ENCODE results near the gene UGT1A9. TPM values are rescaled to one million over a fixed set of nuclear protein-coding genes. Genes with fewer than 3 reads are reported as not detected.

UGT1A9 gene
- polyA plus RNA-seq, 1 donor (not counting 4 experiments of a cell fraction or from before 2014, with no cell fraction given), result not detected

- dilution Hi-C loops (cut with MboI; ENCODE audit: extremely low pct_ligation_motif_present, low sequenced_read_pairs), result no loop called here
- H3K9me3 ChIP-seq (ENCODE audit: control insufficient read depth, low read depth, low read length), result no peaks in the 10 kb centered on the region
- no peak for FAIRE-seq
- H3K4me3 ChIP-seq (ENCODE audit: control insufficient read depth in 2 of 3, extremely low read depth in 1 of 3, insufficient read depth in 2 of 3, low read depth in 1 of 3, low read length in 3 of 3), result no peak within 1 kb of the TSS
- no peaks in the 10 kb centered on the region for H3K27me3 ChIP-seq (ENCODE audit: control insufficient read depth, extremely low read depth, insufficient read depth, low read length)
- no peaks in the 10 kb centered on the region for H3K9me1 ChIP-seq (ENCODE audit: control insufficient read depth, extremely low read depth, insufficient read depth, low read length)
- DNase-seq (ENCODE audit: low read depth, low spot score), result no peak
- H3K4me1 ChIP-seq (ENCODE audit: control insufficient read depth, extremely low read depth, insufficient read depth, low read length), result peaks cover 14% of the 10 kb centered on the region
- H4K20me1 ChIP-seq (ENCODE audit: control insufficient read depth, extremely low read depth, insufficient read depth, low read length), result no peaks in the 10 kb centered on the region
- no peak within 1 kb of the TSS for H3K9ac ChIP-seq (ENCODE audit: control insufficient read depth, extremely low read depth, insufficient read depth, low read length)
- H3K4me2 ChIP-seq (ENCODE audit: control insufficient read depth, extremely low read depth, insufficient read depth, low read depth, low read length), result no peak within 1 kb of the TSS
- H3K36me3 ChIP-seq (ENCODE audit: control insufficient read depth in 2 of 2, extremely low read depth in 1 of 2, insufficient read depth in 2 of 2, low read length in 2 of 2), result peaks cover 3 to 13% of the 10 kb centered on the region in 2 experiments
- no peak for TF ChIP-seq CTCF (optimal IDR thresholded peaks at IDR 0.05 in 1 of 3, IDR thresholded peaks at IDR 0.05 in 1 of 3, conservative IDR thresholded peaks at IDR 0.05 in 1 of 3; ENCODE audit: extremely low read depth in 1 of 3, insufficient read depth in 2 of 3, low read length in 3 of 3)
- no peak for TF ChIP-seq EZH2 (IDR thresholded peaks at IDR 0.05; ENCODE audit: low read length)
- H3K79me2 ChIP-seq (ENCODE audit: control insufficient read depth, insufficient read depth, low read length), result peaks cover 43% of the 10 kb centered on the region
- no peak within 1 kb of the TSS for H3K27ac ChIP-seq (ENCODE audit: control insufficient read depth, insufficient read depth, low read length)
- no peak within 1 kb of the TSS for H2AFZ ChIP-seq (ENCODE audit: control insufficient read depth, low read length)
These were observed 41.0 kb downstream of the UGT1A9 start, which contains the start of gene UGT1A5 for GRCh38 chr2:233712611-233713261. UGT1A5 (plus strand) TSS chr2:233712907; CDS start chr2:233712992, 85 bp downstream.

- dilution Hi-C loops (cut with MboI; ENCODE audit: extremely low pct_ligation_motif_present, low sequenced_read_pairs), result no loop called here
- peaks cover 39% of the 10 kb centered on the region for H3K79me2 ChIP-seq (ENCODE audit: control insufficient read depth, insufficient read depth, low read length)
- FAIRE-seq, result no peak
These were observed 41.5 kb downstream of the UGT1A9 start for GRCh38 chr2:233713262-233713615.

More at GRCh38 chr2:233713262-233713615, 41.5 kb downstream of the UGT1A9 start:
- H3K36me3 ChIP-seq (ENCODE audit: control insufficient read depth in 2 of 2, extremely low read depth in 1 of 2, insufficient read depth in 2 of 2, low read length in 2 of 2), result peaks cover 3 to 13% of the 10 kb centered on the region in 2 experiments
- no peak overlapping the region for H3K4me2 ChIP-seq (ENCODE audit: control insufficient read depth, extremely low read depth, insufficient read depth, low read depth, low read length)
- H2AFZ ChIP-seq (ENCODE audit: control insufficient read depth, low read length), result no peak overlapping the region
- H3K9ac ChIP-seq (ENCODE audit: control insufficient read depth, extremely low read depth, insufficient read depth, low read length), result no peak overlapping the region
- H3K27ac ChIP-seq (ENCODE audit: control insufficient read depth, insufficient read depth, low read length), result no peak overlapping the region
- no peaks in the 10 kb centered on the region for H3K9me1 ChIP-seq (ENCODE audit: control insufficient read depth, extremely low read depth, insufficient read depth, low read length)
- H3K4me3 ChIP-seq (ENCODE audit: control insufficient read depth in 2 of 3, extremely low read depth in 1 of 3, insufficient read depth in 2 of 3, low read depth in 1 of 3, low read length in 3 of 3), result no peak overlapping the region
- no peaks in the 10 kb centered on the region for H3K9me3 ChIP-seq (ENCODE audit: control insufficient read depth, low read depth, low read length)
- TF ChIP-seq CTCF (optimal IDR thresholded peaks at IDR 0.05 in 1 of 3, IDR thresholded peaks at IDR 0.05 in 1 of 3, conservative IDR thresholded peaks at IDR 0.05 in 1 of 3; ENCODE audit: extremely low read depth in 1 of 3, insufficient read depth in 2 of 3, low read length in 3 of 3), result no peak
- no peak for TF ChIP-seq EZH2 (IDR thresholded peaks at IDR 0.05; ENCODE audit: low read length)
- no peaks in the 10 kb centered on the region for H4K20me1 ChIP-seq (ENCODE audit: control insufficient read depth, extremely low read depth, insufficient read depth, low read length)
- no peaks in the 10 kb centered on the region for H3K27me3 ChIP-seq (ENCODE audit: control insufficient read depth, extremely low read depth, insufficient read depth, low read length)
- no peak for DNase-seq (ENCODE audit: low read depth, low spot score)
- peaks cover 9% of the 10 kb centered on the region for H3K4me1 ChIP-seq (ENCODE audit: control insufficient read depth, extremely low read depth, insufficient read depth, low read length)

Data from keratinocyte (primary cell).